H1 (cell line): ENCODE results near the gene MBP. TPM values are rescaled to one million over a fixed set of nuclear protein-coding genes. Genes with fewer than 3 reads are reported as not detected.

Experiments
- CTCF ChIA-PET: fragments of 300-600 bp; sonication (Branson Sonifier 250); formaldehyde crosslinking; loops from one replicate; lab custom pipeline; 2021; ENCODE audit not compliant: partially characterized antibody; lab: Charles Lee
- POLR2A ChIA-PET: fragments of 300-600 bp; sonication (Branson Sonifier 250); formaldehyde crosslinking; loops from one replicate; lab custom pipeline; 2021; ENCODE audit warnings: inconsistent platforms; ENCODE audit not compliant: partially characterized antibody; lab: Charles Lee
- DNase-seq, 2 experiments: peaks; one replicate each; pipeline versions ENCODE4 v3.0.0 to v3.0.0-alpha.2; 2010 to 2022; ENCODE audit warnings: low spot score in 2 of 2, low read depth in 1 of 2, mixed read lengths in 1 of 2
- FAIRE-seq: peaks from 2 replicates; lab custom pipeline; 2011; peaks lifted over from hg19 to GRCh38; lab: Jason Lieb, UNC
- H2AFZ ChIP-seq: 2 replicates; pipeline ENCODE4 v1.8.1; 2012; ENCODE audit warnings: low read length, inconsistent platforms
- H2AK5ac ChIP-seq: 2 replicates; pipeline ENCODE4 v1.6.1; 2013; ENCODE audit warnings: low read depth, low read length
- H2BK120ac ChIP-seq: replicated peaks from 2 replicates; pipeline ENCODE3; 2013; ENCODE audit warnings: low read depth, low read length, inconsistent platforms
- H2BK12ac ChIP-seq: 2 replicates; pipeline ENCODE4 v1.6.1; 2013; ENCODE audit warnings: low read depth, low read length
- H2BK15ac ChIP-seq: 2 replicates; pipeline ENCODE4 v1.6.1; 2013; ENCODE audit warnings: low read length
- H2BK20ac ChIP-seq: 2 replicates; pipeline ENCODE4 v1.6.1; 2013; ENCODE audit warnings: low read length
- H2BK5ac ChIP-seq: 2 replicates; pipeline ENCODE4 v1.6.1; 2013; ENCODE audit warnings: low read depth, low read length
- H3K14ac ChIP-seq: 2 replicates; pipeline ENCODE4 v1.6.1; 2013; ENCODE audit warnings: inconsistent platforms; ENCODE audit not compliant: insufficient read length
- H3K18ac ChIP-seq: 2 replicates; pipeline ENCODE4 v1.6.1; 2013; ENCODE audit warnings: low read length; ENCODE audit errors: extremely low read depth
- H3K23ac ChIP-seq: 2 replicates; pipeline ENCODE4 v1.6.1; 2013; ENCODE audit warnings: inconsistent platforms; ENCODE audit not compliant: insufficient read length
- H3K23me2 ChIP-seq: 2 replicates; pipeline ENCODE4 v1.6.1; 2013; ENCODE audit warnings: low read depth, low read length
- H3K27ac ChIP-seq: 2 replicates; pipeline ENCODE4 v1.6.1; 2011; ENCODE audit warnings: low read depth, low read length, inconsistent platforms
- H3K27me3 ChIP-seq, 4 experiments: replicated peaks in 1 of 4; 1 replicate in 1 of 4; 2 replicates in 3 of 4; pipeline versions ENCODE4 v1.6.1 to v1.8.1; 2011 to 2013; ENCODE audit warnings: low read length in 3 of 4, mild to moderate bottlenecking in 3 of 4, inconsistent platforms in 2 of 4, mixed read lengths in 2 of 4, moderate library complexity in 1 of 4; ENCODE audit not compliant: control insufficient read depth in 3 of 4, insufficient read depth in 3 of 4; ENCODE audit errors: extremely low read depth in 1 of 4
- H3K36me3 ChIP-seq, 4 experiments: 2 replicates each; pipeline versions ENCODE4 v1.6.1 to v1.8.1; 2011 to 2013; ENCODE audit warnings: mild to moderate bottlenecking in 4 of 4, low read length in 3 of 4, moderate library complexity in 2 of 4, control low read depth in 1 of 4, inconsistent platforms in 1 of 4; ENCODE audit not compliant: insufficient read depth in 4 of 4, control insufficient read depth in 2 of 4
- H3K4ac ChIP-seq: replicated peaks from 2 replicates; pipeline ENCODE3; 2013; ENCODE audit warnings: low read length, low read depth, mixed read lengths, inconsistent platforms; ENCODE audit not compliant: insufficient read length
- H3K4me1 ChIP-seq, 4 experiments: replicated peaks in 1 of 4; 1 replicate in 1 of 4; 2 replicates in 3 of 4; pipeline versions ENCODE4 v1.6.1 to v1.8.1; 2011 to 2013; ENCODE audit warnings: low read length in 3 of 4, inconsistent platforms in 2 of 4, mixed read lengths in 1 of 4; ENCODE audit not compliant: insufficient read depth in 4 of 4, control insufficient read depth in 3 of 4
- H3K4me2 ChIP-seq, 2 experiments: 2 replicates each; pipeline versions ENCODE4 v1.6.1 to v1.8.1; 2011 to 2013; ENCODE audit warnings: low read depth in 2 of 2, low read length in 2 of 2, control low read depth in 1 of 2, inconsistent platforms in 1 of 2, mild to moderate bottlenecking in 1 of 2; ENCODE audit not compliant: insufficient read depth in 1 of 2
- H3K4me3 ChIP-seq, 4 experiments: fragments of 200-600, 300-600 bp in 1 of 4; sonication (generic), shearing (Covaris generic), sonication (Bioruptor Twin) in 1 of 4; 2 replicates each; pipeline versions ENCODE4 v1.5.1 to v1.8.1; 2011 to 2016; ENCODE audit warnings: low read length in 4 of 4, low read depth in 3 of 4, control low read depth in 2 of 4, inconsistent platforms in 2 of 4, mild to moderate bottlenecking in 2 of 4, mixed read lengths in 1 of 4, moderate library complexity in 1 of 4; ENCODE audit not compliant: insufficient read depth in 2 of 4; ENCODE audit errors: extremely low read depth in 1 of 4
- H3K56ac ChIP-seq: replicated peaks from 2 replicates; pipeline ENCODE3; 2013; ENCODE audit warnings: low read depth, mild to moderate bottlenecking, mixed read lengths, low read length, inconsistent platforms; ENCODE audit not compliant: insufficient read length
- H3K79me1 ChIP-seq: 2 replicates; pipeline ENCODE4 v1.6.1; 2013; ENCODE audit warnings: low read depth, low read length, control low read depth
- H3K79me2 ChIP-seq, 2 experiments: 2 replicates each; pipeline versions ENCODE4 v1.6.1 to v1.8.1; 2012 to 2013; ENCODE audit warnings: low read length in 2 of 2, mild to moderate bottlenecking in 2 of 2, inconsistent platforms in 1 of 2; ENCODE audit not compliant: insufficient read depth in 2 of 2, control insufficient read depth in 1 of 2
- H3K9ac ChIP-seq, 4 experiments: replicated peaks in 1 of 4; 1 replicate in 1 of 4; 2 replicates in 3 of 4; pipeline versions ENCODE4 v1.6.1 to v1.8.1; 2011 to 2013; ENCODE audit warnings: low read depth in 3 of 4, low read length in 3 of 4, control low read depth in 2 of 4, mild to moderate bottlenecking in 2 of 4, moderate library complexity in 2 of 4, inconsistent platforms in 1 of 4; ENCODE audit errors: extremely low read depth in 1 of 4
- H3K9me3 ChIP-seq, 2 experiments: 2 replicates each; pipeline versions ENCODE4 v1.6.1 to v1.8.1; 2012 to 2013; ENCODE audit warnings: mild to moderate bottlenecking in 2 of 2, moderate library complexity in 2 of 2, control low read depth in 1 of 2, inconsistent platforms in 1 of 2, low read depth in 1 of 2, low read length in 1 of 2, mixed read lengths in 1 of 2; ENCODE audit not compliant: insufficient read depth in 2 of 2
- H4K20me1 ChIP-seq, 2 experiments: replicated peaks in 1 of 2; 2 replicates each; pipeline versions ENCODE3 to v1.8.1; 2011 to 2013; ENCODE audit warnings: inconsistent platforms in 2 of 2, low read length in 2 of 2, mild to moderate bottlenecking in 1 of 2; ENCODE audit not compliant: insufficient read depth in 2 of 2, control insufficient read depth in 1 of 2
- H4K5ac ChIP-seq: 2 replicates; pipeline ENCODE4 v1.6.1; 2013; ENCODE audit warnings: low read length, low read depth, mixed read lengths, inconsistent platforms; ENCODE audit not compliant: insufficient read length
- H4K8ac ChIP-seq: 2 replicates; pipeline ENCODE4 v1.8.0; 2013; ENCODE audit warnings: mild to moderate bottlenecking, moderate library complexity, low read length, inconsistent platforms; ENCODE audit not compliant: insufficient read depth; ENCODE audit errors: extremely low read depth
- H4K91ac ChIP-seq: replicated peaks from 2 replicates; pipeline ENCODE3; 2013; ENCODE audit warnings: low read length, mixed read lengths, inconsistent platforms; ENCODE audit not compliant: insufficient read length
- CBX5 ChIP-seq: fragments of 300-800, 300-1000 bp; sonication (generic); IDR thresholded peaks from 2 replicates; pipeline ENCODE4 v1.7.1; 2016; ENCODE audit warnings: antibody characterized with exemption, low read length, low read depth
- WGBS, 2 experiments: shearing (Covaris generic) in 1 of 2; methylation state at CpG; one replicate each; pipeline versions ENCODE4 v1.1.6 to v1.1.7; 2013 to 2015; ENCODE audit warnings: low lambda C conversion rate in 2 of 2, mixed read lengths in 2 of 2, inconsistent platforms in 1 of 2, low coverage in 1 of 2, missing lambda C conversion rate in 1 of 2; ENCODE audit not compliant: insufficient replicate concordance in 2 of 2, insufficient coverage in 1 of 2, insufficient read length in 1 of 2; ENCODE audit errors: extremely low coverage in 1 of 2, missing lambda C conversion rate in 1 of 2; 5-methylcytosine and 5-hydroxymethylcytosine counted together
- polyA plus RNA-seq, 7 experiments: library from polyadenylated mRNA; depleted of rRNA in 3 of 7; stranded (reverse) in 5 of 7; unstranded in 2 of 7; fragments of >200 nt in 5 of 7; fragments of 200-250 nt in 2 of 7; gene quantifications; 1 replicate in 5 of 7; 2 replicates in 1 of 7; 4 replicates in 1 of 7; pipeline versions ENCODE4 v1.2.1 to v1.2.3, GENCODE V29; 2011 to 2013; ENCODE audit warnings: missing spikeins in 2 of 7, mixed read lengths in 2 of 7
- total RNA-seq: library from RNA; stranded (reverse); fragmentation: NEBNext Ultra II Directional; extraction: Animal tissue kit (Norgen Biotek cat#: 25700); gene quantifications from 2 replicates; pipeline ENCODE4 v1.2.1, GENCODE V29; 2021

The MBP gene
- total and polyA plus RNA-seq, 2 of the 8 experiments (the other 6 are each of a cell fraction or from before 2014, with no cell fraction given) = 7.7 to 19.2 TPM

- ChIA-PET POLR2A (no interaction called here), CTCF (interaction anchor here (1.2 to 12.3 kb wide), 4 partner anchors 18 to 40 kb away, joined by 4 to 188 read pairs (median 4); no protein-coding TSS in a partner anchor)
- Histone ChIP-seq H2BK12ac (no peak overlapping the region), H3K56ac (no peak overlapping the region), H3K14ac (no peak overlapping the region), H3K23ac (no peak overlapping the region), H3K18ac (no peak overlapping the region), H3K4me3 (no peak overlapping the region), H3K4me1 (peaks cover 2 to 15% (median 9%) of the 10 kb centered on the region in 4 experiments), H3K9me3 (peaks cover 0 to 3% of the 10 kb centered on the region in 2 experiments; a peak in 1 of 4 replicates), H2BK20ac (no peak overlapping the region), H4K91ac (no peak overlapping the region), H3K79me2 (peaks cover 0 to 6% of the 10 kb centered on the region in 2 experiments; a peak in 1 of 4 replicates), H3K79me1 (no peaks in the 10 kb centered on the region), H2BK15ac (no peak overlapping the region), H2BK5ac (no peak overlapping the region), H2AFZ (no peak overlapping the region), H3K27ac (no peak overlapping the region), H4K20me1 (peaks cover 0 to 3% of the 10 kb centered on the region in 2 experiments), H2AK5ac (no peak overlapping the region), H3K36me3 (peaks cover 0 to 6% (median under 1%) of the 10 kb centered on the region in 4 experiments; a peak in 3 of 8 replicates), H3K27me3 (no peaks in the 10 kb centered on the region), H3K23me2 (peaks cover 7% of the 10 kb centered on the region), H3K4ac (no peak overlapping the region), H2BK120ac (no peak overlapping the region), H3K4me2 (no peak overlapping the region), H4K8ac (no peak overlapping the region), H3K9ac (no peak overlapping the region), H4K5ac (no peak overlapping the region)
- DNase-seq (no peak), FAIRE-seq (no peak)
- 100% methylated on average over 1 of the region's 1 CpG; no CpG with 5 or more reads in 1 of the 2 experiments for WGBS, 2 experiments
- TF ChIP-seq CBX5 = no peak
Observed at GRCh38 chr18:76962851-76963250, 169.7 kb downstream of the MBP start.
